Activated CD4-positive, CD25-positive, alpha-beta regulatory T cell treated with anti-CD3 and anti-CD28 coated beads, Interleukin-2, amount 50 U/mL, for 16 hours (primary cell): ENCODE data around the gene DGKG.

Experiments used
- DNase-seq: peaks from one replicate; pipeline ENCODE4 v3.0.0-alpha.2; 2020; ENCODE audit warnings: low read depth, low spot score

Gene DGKG

GRCh38 chr3:186277268-186277909 lies 84.6 kb downstream of the DGKG start:
- DNase-seq: no peak

- no peak for DNase-seq
Observed at GRCh38 chr3:186275436-186275835, 86.6 kb downstream of the DGKG start.

- DNase-seq: no peak
Observed at GRCh38 chr3:186273586-186273985, 88.4 kb downstream of the DGKG start.

GRCh38 chr3:186270701-186271100 lies 91.3 kb downstream of the DGKG start:
- DNase-seq: no peak

GRCh38 chr3:186268616-186269448 lies 93.2 kb downstream of the DGKG start:
- DNase-seq: no peak

- DNase-seq: no peak
Observed at GRCh38 chr3:186267758-186268157, 94.3 kb downstream of the DGKG start.

GRCh38 chr3:186264608-186265400 lies 97.2 kb downstream of the DGKG start:
- DNase-seq: no peak

- DNase-seq: no peak
Observed at GRCh38 chr3:186261638-186262037, 100.4 kb downstream of the DGKG start.

GRCh38 chr3:186260726-186261125 lies 101.3 kb downstream of the DGKG start:
- DNase-seq: no peak

- DNase-seq: peak; percentile 21
Observed at GRCh38 chr3:186259612-186260383, 102.2 kb downstream of the DGKG start.

- DNase-seq: no peak
Observed at GRCh38 chr3:186258968-186259367, 103.1 kb downstream of the DGKG start.

GRCh38 chr3:186257866-186258265 lies 104.2 kb downstream of the DGKG start:
- DNase-seq: no peak

GRCh38 chr3:186255703-186256331 lies 106.2 kb downstream of the DGKG start:
- DNase-seq: no peak

- no peak for DNase-seq
Observed at GRCh38 chr3:186254676-186255650, 107.1 kb downstream of the DGKG start.

GRCh38 chr3:186251948-186252619 lies 110.0 kb downstream of the DGKG start:
- no peak for DNase-seq

GRCh38 chr3:186248850-186249249 lies 113.2 kb downstream of the DGKG start:
- DNase-seq: no peak

GRCh38 chr3:186247821-186248814 lies 113.9 kb downstream of the DGKG start:
- DNase-seq: no peak

GRCh38 chr3:186246941-186247340 lies 115.1 kb downstream of the DGKG start:
- DNase-seq: no peak
